ENCODE measurements around the gene KIR2DL1. TPM values are rescaled to one million over a fixed set of nuclear protein-coding genes. Genes with fewer than 3 reads are reported as not detected.
"Not testable (repeated sequence)": the region's sequence is repeated elsewhere in the genome, so short reads cannot be mapped to it uniquely, and the experiment has no call there.

Gene KIR2DL1
- polyA plus RNA-seq, 3 donors from 2014 or later: 56.9 to 93.2 (median 74.6) TPM

DNA sequence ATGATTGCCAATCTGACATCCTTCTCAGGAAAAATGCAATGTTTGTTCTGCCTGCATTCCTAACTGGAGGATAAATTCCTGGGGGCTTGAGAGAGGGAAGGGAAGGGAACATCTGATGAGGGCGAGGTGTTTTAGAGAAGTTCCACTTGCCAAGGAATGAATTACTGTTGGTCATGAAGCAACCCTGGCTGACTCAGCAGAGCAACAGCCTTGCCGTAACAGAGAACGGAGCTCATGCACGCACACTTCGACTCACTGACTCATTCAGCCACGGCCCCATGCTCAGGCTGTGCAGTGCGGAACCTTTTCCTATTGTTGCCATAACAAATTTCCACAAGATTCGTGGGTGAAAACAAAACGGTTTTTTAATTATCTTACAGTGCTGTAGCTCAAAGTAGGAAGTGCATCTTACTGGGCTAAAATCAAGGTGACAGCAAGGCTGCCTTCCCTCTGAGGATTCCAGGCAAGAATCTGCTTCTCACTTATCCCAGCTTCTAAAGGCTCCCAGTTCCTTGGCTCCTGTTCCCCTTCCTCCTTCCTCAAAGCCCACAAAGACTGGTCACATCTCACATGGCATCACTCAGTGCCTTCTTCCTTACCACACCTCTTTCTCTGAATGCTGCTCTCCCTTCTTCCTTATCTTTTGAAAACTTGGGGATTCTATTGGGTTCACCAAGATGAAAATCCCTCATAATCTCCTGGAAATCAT lies 21.8 kb upstream of the KIR2DL1 start:
- peaks cover 9 to 10% of the 10 kb centered on the region in 2 donors for H3K4me1 Mint-ChIP-seq
- not testable (repeated sequence) for H3K4me3 Mint-ChIP-seq; DNase-seq; H3K27me3 Mint-ChIP-seq (ENCODE audit: low read depth in 3 of 3); H3K9me3 Mint-ChIP-seq; H3K27ac Mint-ChIP-seq
- peaks cover 0 to 11% (median 10%) of the 10 kb centered on the region in 3 donors for H3K36me3 Mint-ChIP-seq

DNA sequence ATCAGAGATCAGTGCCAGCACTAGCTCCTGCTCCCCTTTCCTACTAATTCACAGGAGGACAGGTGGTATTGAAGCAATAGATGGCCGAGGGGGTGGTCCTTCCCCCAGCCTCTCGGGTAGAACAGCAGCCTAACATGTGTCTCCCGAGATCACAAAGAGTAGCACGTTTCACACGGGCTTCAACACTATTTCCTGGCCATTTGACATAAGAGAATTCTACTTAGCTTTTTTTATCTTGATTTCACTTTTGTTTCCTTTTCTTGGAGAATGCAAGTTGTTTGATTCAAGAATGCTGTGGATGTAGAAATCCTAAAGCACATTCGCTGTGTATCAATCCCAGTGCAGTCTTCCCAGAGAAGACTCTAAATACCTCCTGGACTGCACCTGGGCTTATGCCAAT lies 19.3 kb upstream of the KIR2DL1 start:
- H3K4me3 Mint-ChIP-seq: peak overlapping the region in 1 of 5 donors; percentile 17

DNA sequence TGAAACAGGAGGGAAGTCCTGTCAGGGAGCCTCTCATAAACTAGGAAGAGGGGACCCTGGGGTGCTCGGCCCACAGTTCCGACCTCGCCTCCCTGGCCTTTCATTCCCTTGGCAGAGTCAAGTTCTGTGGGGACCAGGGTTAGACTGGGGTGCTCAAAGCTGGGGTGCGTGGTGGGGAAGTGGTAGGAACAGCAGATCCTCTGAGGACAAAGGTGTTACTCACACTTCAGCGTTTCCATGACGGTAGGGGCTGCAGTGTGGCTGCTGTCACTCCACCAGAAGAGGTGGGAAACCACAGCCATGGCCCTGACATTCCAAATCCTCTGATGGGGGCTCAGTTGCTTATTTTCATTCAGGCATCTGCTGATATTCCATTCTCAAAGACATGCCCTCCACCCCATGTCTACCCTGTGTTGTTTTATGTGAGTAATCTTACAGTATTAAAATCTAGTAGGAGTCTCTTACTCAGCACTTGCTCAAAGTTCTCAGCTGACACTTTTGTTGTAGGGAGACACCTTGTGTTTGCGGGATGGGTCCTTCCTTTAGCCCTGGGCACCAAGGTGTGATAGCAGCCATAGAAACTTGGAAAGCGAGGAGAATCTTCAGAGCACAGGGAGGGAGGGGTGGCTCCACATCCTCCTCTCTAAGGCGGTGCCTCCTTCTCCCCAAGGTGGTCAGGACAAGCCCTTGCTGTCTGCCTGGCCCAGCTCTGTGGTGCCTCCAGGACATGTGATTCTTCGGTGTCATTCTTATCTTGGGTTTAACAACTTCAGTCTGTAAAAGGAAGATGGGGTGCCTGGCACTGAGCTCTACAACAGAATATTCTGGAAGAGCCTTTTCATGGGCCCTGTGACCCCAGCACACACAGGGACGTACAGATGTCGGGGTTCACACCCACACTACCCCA lies 13.1 kb upstream of the KIR2DL1 start:
- DNase-seq: peak; percentile 71 to 84 (median 83)

More for the DNA sequence above, 19.3 kb upstream of the KIR2DL1 start:
- Mint-ChIP-seq H3K27me3 (ENCODE audit: low read depth in 3 of 3) (peaks cover 6 to 16% (median 11%) of the 10 kb centered on the region in 3 donors), H3K4me1 (peaks cover 17 to 21% of the 10 kb centered on the region in 2 donors), H3K36me3 (peaks cover 0 to 12% (median 10%) of the 10 kb centered on the region in 3 donors), H3K27ac (peak overlapping the region in 3 of 6 donors; percentile 50 to 76 (median 75))
- H3K9me3 Mint-ChIP-seq, DNase-seq: not testable (repeated sequence)

DNA sequence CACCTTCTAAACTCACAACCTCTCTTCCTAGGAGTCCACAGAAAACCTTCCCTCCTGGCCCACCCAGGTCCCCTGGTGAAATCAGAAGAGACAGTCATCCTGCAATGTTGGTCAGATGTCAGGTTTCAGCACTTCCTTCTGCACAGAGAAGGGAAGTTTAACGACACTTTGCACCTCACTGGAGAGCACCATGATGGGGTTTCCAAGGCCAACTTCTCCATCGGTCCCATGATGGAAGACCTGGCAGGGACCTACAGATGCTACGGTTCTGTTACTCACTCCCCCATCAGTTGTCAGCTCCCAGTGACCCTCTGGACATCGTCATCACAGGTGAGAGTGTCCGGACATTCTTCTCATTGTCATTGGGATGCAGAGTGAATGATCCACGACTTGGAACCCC lies 11.0 kb upstream of the KIR2DL1 start:
- Mint-ChIP-seq H3K4me3 (peak overlapping the region in 1 of 5 donors; percentile 18), H3K27me3 (ENCODE audit: low read depth in 3 of 3) (peaks cover 20 to 26% (median 20%) of the 10 kb centered on the region in 3 donors), H3K27ac (peak overlapping the region in 4 of 6 donors; percentile 19 to 96 (median 60)), H3K36me3 (peaks cover 0 to 12% (median 8%) of the 10 kb centered on the region in 3 donors), H3K4me1 (peaks cover 44 to 45% of the 10 kb centered on the region in 2 donors)
- not testable (repeated sequence) for DNase-seq, H3K9me3 Mint-ChIP-seq

More for the DNA sequence above, 13.1 kb upstream of the KIR2DL1 start:
- peaks cover 44 to 45% of the 10 kb centered on the region in 2 donors for H3K4me1 Mint-ChIP-seq
- H3K27ac Mint-ChIP-seq: peak overlapping the region; percentile 89 to 99 (median 98)
- H3K36me3 Mint-ChIP-seq: peaks cover 0 to 18% (median 14%) of the 10 kb centered on the region in 3 donors
- peaks cover 19 to 26% (median 20%) of the 10 kb centered on the region in 3 donors for H3K27me3 Mint-ChIP-seq (ENCODE audit: low read depth in 3 of 3)
- H3K4me3 Mint-ChIP-seq: peak overlapping the region; percentile 75 to 91 (median 85)
- not testable (repeated sequence) for H3K9me3 Mint-ChIP-seq

DNA sequence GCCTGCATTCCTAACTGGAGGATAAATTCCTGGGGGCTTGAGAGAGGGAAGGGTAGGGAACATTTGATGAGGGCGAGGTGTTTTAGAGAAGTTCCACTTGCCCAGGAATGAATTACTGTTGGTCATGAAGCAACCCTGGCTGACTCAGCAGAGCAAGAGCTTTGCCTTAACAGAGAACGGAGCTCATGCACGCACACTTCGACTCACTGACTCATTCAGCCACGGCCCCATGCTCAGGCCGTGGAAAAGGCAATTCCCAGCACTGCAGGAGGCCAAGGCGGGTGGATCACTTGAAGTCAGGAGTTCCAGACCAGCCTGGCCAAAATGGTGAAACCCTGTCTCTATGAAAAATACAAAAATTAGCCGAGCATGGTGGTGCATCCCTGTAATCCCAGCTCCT lies 5.4 kb upstream of the KIR2DL1 start:
- not testable (repeated sequence) for H3K4me1 Mint-ChIP-seq; H3K9me3 Mint-ChIP-seq; DNase-seq; H3K27me3 Mint-ChIP-seq (ENCODE audit: low read depth in 3 of 3); H3K27ac Mint-ChIP-seq; H3K4me3 Mint-ChIP-seq
- H3K36me3 Mint-ChIP-seq: peaks cover 4 to 20% (median 19%) of the 10 kb centered on the region in 3 donors

DNA sequence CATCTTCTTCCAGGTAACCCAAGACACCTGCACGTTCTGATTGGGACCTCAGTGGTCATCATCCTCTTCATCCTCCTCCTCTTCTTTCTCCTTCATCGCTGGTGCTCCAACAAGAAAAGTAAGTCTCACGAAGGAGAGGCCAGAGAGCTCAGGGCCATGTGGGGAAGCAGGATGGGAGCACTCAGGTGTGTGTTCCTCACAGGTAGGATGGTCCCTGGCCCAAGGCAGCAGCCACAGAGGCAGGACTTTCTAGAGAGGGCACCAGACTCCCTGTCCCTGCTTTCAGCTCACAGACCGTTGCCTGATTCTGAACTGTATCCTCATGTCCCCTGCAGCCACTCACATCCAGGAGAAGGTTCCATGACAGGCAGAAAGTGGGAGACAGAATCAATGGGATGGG lies 3.1 kb upstream of the KIR2DL1 start:
- DNase-seq, H3K9me3 Mint-ChIP-seq, H3K4me3 Mint-ChIP-seq, H3K27ac Mint-ChIP-seq: not testable (repeated sequence)
- Mint-ChIP-seq H3K27me3 (ENCODE audit: low read depth in 3 of 3) (peaks cover 5 to 21% (median 11%) of the 10 kb centered on the region in 3 donors), H3K36me3 (peaks cover 4 to 11% (median 11%) of the 10 kb centered on the region in 3 donors), H3K4me1 (peaks cover 23 to 25% of the 10 kb centered on the region in 2 donors)

DNA sequence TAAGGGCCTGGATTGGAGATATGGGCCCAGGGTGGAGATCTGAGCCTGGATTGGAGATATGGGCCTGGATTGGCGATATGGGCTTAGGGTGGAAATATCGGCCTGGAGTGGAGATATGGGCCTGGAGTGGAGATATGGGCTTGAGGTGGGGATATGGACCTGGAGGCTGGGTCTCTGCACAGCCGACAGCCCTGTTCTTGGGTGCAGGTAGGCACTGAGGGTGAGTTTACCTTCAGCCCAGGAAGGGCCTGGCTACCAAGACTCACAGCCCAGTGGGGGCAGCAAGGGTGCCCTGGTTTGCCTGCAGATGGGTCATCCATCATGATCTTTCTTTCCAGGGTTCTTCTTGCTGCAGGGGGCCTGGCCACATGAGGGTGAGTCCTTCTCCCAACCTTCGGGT lies 918 bp downstream of the KIR2DL1 start:
- not testable (repeated sequence) for H3K9me3 Mint-ChIP-seq, DNase-seq
- Mint-ChIP-seq H3K36me3 (peaks cover 4 to 23% (median 7%) of the 10 kb centered on the region in 3 donors), H3K27ac (peak overlapping the region; percentile 87 to 98 (median 92)), H3K27me3 (ENCODE audit: low read depth in 3 of 3) (peaks cover 11 to 27% (median 14%) of the 10 kb centered on the region in 3 donors), H3K4me3 (peak overlapping the region; percentile 66 to 88 (median 75)), H3K4me1 (peaks cover 37 to 43% of the 10 kb centered on the region in 2 donors)

DNA sequence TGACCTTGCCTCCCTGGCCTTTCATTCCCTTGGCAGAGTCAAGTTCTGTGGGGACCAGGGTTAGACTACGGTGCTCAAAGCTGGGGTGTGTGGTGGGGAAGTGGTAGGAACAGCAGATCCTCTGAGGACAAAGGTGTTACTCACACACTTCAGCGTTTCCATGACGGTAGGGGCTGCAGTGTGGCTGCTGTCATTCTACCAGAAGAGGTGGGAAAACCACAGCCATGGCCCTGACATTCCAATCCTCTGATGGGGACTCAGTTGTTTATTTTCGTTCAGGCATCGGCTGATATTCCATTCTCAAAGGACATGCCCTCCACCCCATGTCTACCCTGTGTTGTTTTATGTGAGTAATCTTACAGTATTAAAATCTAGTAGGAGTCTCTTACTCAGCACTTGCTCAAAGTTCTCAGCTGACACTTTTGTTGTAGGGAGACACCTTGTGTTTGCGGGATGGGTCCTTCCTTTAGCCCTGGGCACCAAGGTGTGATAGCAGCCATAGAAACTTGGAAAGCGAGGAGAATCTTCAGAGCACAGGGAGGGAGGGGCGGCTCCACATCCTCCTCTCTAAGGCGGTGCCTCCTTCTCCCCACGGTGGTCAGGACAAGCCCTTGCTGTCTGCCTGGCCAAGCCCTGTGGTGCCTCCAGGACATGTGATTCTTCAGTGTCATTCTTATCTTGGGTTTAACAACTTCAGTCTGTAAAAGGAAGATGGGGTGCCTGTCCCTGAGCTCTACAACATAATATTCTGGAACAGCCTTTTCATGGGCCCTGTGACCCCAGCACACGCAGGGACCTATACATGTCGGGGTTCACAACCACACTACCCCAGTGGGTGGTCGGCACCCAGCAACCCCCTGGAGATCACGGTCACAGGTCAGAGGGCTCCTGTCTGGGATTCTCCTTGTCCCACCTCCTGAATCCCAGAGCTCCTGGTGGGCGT lies 1.7 kb downstream of the KIR2DL1 start:
- Mint-ChIP-seq H3K36me3 (peaks cover 4 to 23% (median 7%) of the 10 kb centered on the region in 3 donors), H3K4me1 (peaks cover 37 to 43% of the 10 kb centered on the region in 2 donors), H3K27ac (peak overlapping the region; percentile 87 to 98 (median 92)), H3K4me3 (peak overlapping the region; percentile 66 to 88 (median 75)), H3K27me3 (ENCODE audit: low read depth in 3 of 3) (peaks cover 11 to 27% (median 13%) of the 10 kb centered on the region in 3 donors)
- H3K9me3 Mint-ChIP-seq: not testable (repeated sequence)
- DNase-seq: peak; percentile 76 to 77 (median 77)

DNA sequence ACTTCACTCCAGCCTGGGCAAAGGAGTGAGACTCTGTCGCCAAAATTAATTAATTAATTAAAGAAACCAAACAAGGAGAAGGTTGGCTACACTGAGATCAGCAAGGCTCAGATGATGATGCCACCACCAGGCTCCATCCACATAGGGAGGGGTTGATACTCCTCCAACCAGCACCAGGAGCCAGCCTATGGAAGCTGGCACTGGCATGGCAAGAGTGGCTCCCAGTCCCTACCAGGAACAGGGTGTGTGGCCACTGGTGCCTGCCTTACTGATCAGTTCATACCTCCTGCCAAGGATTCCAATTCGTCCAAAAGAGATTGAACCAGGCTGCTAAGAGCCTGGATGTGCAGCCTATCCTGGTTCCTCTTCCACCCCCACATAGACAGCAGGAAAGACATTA lies 3.1 kb downstream of the KIR2DL1 start:
- Mint-ChIP-seq H3K27ac (peak overlapping the region in 5 of 6 donors; percentile 10 to 87 (median 54)), H3K27me3 (ENCODE audit: low read depth in 3 of 3) (peaks cover 9 to 26% (median 15%) of the 10 kb centered on the region in 3 donors), H3K4me1 (peaks cover 38 to 43% of the 10 kb centered on the region in 2 donors), H3K36me3 (peaks cover under 1 to 16% (median 4%) of the 10 kb centered on the region in 3 donors)
- not testable (repeated sequence) for H3K9me3 Mint-ChIP-seq, DNase-seq, H3K4me3 Mint-ChIP-seq

DNA sequence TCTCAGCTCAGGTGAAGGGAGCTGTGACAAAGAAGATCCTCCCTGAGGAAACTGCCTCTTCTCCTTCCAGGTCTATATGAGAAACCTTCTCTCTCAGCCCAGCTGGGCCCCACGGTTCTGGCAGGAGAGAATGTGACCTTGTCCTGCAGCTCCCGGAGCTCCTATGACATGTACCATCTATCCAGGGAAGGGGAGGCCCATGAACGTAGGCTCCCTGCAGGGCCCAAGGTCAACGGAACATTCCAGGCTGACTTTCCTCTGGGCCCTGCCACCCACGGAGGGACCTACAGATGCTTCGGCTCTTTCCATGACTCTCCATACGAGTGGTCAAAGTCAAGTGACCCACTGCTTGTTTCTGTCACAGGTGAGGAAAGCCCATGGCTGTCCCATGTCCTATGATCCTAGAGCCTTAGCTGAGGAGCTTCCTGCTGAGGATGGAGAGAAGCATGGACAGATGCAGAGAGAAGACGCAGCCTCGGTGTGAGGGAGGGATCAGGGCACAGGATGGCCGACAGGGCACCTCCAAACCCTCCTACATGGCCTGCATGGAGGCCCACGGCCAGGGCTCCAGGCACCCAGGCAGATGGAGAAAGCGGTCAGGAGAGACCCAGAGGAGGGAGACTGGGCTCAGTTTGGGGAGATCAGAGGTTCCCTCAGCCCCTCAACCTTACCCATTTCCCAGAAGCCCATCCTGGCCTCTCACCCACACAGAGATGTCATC lies 5.7 kb downstream of the KIR2DL1 start:
- Mint-ChIP-seq H3K4me1 (peaks cover 27 to 31% of the 10 kb centered on the region in 2 donors), H3K36me3 (peaks cover 0 to 20% (median 4%) of the 10 kb centered on the region in 3 donors), H3K27me3 (ENCODE audit: low read depth in 3 of 3) (peaks cover 11 to 18% (median 12%) of the 10 kb centered on the region in 3 donors), H3K27ac (peak overlapping the region in 4 of 6 donors; percentile 3 to 53 (median 18))
- H3K9me3 Mint-ChIP-seq, H3K4me3 Mint-ChIP-seq, DNase-seq: not testable (repeated sequence)

DNA sequence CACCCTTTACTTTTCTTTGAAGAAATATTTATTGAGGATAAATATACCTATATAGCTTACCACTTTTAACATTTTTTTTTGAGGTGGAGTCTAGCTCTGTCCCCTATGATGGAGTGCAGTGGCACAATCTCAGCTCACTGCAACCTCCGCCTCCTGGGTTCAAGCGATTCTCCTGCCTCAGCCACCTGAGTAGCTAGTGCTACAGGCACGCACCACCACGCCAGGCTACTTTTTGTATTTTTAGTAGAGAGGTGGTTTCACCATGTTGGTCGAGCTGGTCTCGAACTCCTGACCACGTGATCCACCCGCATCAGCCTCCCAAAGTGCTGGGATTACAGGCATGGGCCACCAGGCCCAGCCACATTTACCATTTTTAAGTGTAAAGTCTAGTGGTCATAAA lies 6.2 kb downstream of the KIR2DL1 start:
- Mint-ChIP-seq H3K27ac (peak overlapping the region in 2 of 6 donors; percentile 9 to 16), H3K27me3 (ENCODE audit: low read depth in 3 of 3) (peaks cover 11 to 13% (median 12%) of the 10 kb centered on the region in 3 donors), H3K36me3 (peaks cover 0 to 20% (median 4%) of the 10 kb centered on the region in 3 donors), H3K4me1 (peaks cover 22 to 25% of the 10 kb centered on the region in 2 donors)
- DNase-seq, H3K9me3 Mint-ChIP-seq, H3K4me3 Mint-ChIP-seq: not testable (repeated sequence)

DNA sequence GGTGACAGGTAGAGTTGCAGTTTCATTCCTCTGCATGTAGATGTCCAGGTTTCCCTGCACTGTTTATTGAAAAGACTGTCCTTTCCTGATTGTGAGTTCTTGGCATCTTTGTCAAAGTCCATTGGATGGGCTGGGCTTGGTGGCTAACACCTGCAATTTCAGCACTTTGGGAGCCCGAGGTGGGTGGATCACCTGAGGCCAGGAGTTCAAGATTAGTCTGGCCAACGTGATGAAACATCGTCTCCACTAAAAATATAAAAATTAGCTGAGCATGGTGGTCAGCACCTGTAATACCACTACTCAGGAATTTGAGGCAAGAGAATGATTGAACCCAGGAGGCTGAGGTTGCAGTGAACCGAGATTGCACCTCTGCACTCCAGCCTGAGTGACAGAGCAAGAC lies 8.3 kb downstream of the KIR2DL1 start:
- not testable (repeated sequence) for H3K27ac Mint-ChIP-seq, H3K4me3 Mint-ChIP-seq, H3K9me3 Mint-ChIP-seq, DNase-seq
- Mint-ChIP-seq H3K4me1 (peaks cover 8 to 13% of the 10 kb centered on the region in 2 donors), H3K36me3 (peaks cover 3 to 16% (median 5%) of the 10 kb centered on the region in 3 donors), H3K27me3 (ENCODE audit: low read depth in 3 of 3) (peaks cover 5 to 14% (median 9%) of the 10 kb centered on the region in 3 donors)
